Upper lobe of right lung (tissue), 1 donor: ENCODE measurements around the gene EHD1. TPM values are rescaled to one million over a fixed set of nuclear protein-coding genes. Genes with fewer than 3 reads are reported as not detected.
A peak's percentile ranks its signal among the peaks of the same experiment; 100 is the strongest.

Experiments used
- ATAC-seq: fragments of 200-7000 bp; cut with Tn5 transposase; one replicate; pipeline ENCODE4 v1.9.1; 2020; ENCODE audit warnings: mild to moderate bottlenecking, moderate library complexity
- DNase-seq: peaks from one replicate; pipeline ENCODE4 v3.0.0-alpha.2; 2020
- H3K27ac ChIP-seq: fragments of 200-600 bp; one replicate; pipeline ENCODE4 v1.8.0; 2022
- H3K27me3 ChIP-seq: fragments of 200-600 bp; one replicate; pipeline ENCODE4 v1.8.0; 2022; ENCODE audit warnings: mild to moderate bottlenecking
- H3K36me3 ChIP-seq: fragments of 200-600 bp; one replicate; pipeline ENCODE4 v1.8.0; 2022
- H3K4me1 ChIP-seq: fragments of 200-600 bp; one replicate; pipeline ENCODE4 v1.8.0; 2022
- H3K4me3 ChIP-seq: fragments of 200-600 bp; one replicate; pipeline ENCODE4 v1.8.0; 2022; ENCODE audit warnings: mild to moderate bottlenecking
- H3K9me3 ChIP-seq: fragments of 200-600 bp; one replicate; pipeline ENCODE4 v1.8.0; 2022
- intact Hi-C: fragments of 100-400 bp; cut with DNase I; formaldehyde crosslinking; loops from one replicate; pipeline ENCODE4 v1.11.0; 2022
- total RNA-seq: library from RNA; stranded (reverse); fragmentation: NEBNext Ultra II Directional; extraction: Animal tissue kit (Norgen Biotek cat#: 25700); gene quantifications from one replicate; pipeline ENCODE4 v1.2.1, GENCODE V29; 2021
- TF ChIP-seq, protein P1 (sequence below): fragments of 200-600 bp; IDR thresholded peaks from one replicate; pipeline ENCODE4 v1.8.0; 2022; ENCODE audit warnings: antibody characterized with exemption
- donor health status: DM: no; HTN: yes; CAD: no; lungs with severe emphysema.

Gene EHD1
- total RNA-seq, 1 donor from 2014 or later: 94.6 TPM

DNA sequence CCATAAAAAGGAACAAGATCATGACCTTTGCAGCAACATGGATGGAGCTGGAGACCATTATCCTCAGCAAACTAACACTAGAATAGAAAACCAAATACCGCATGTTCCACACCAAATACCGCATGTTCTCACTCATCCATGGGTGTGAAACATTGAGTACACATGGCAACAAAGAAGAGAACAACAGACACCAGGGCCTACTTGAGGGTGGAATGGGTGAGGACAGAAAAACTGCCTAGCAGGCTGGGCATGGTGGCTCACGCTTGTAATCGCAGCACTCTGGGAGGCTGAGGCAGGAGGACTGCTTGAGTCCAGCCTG, 12.3 kb downstream of the EHD1 start:
- Histone ChIP-seq H3K4me3 (no peak overlapping the region), H3K27ac (peak overlapping the region; percentile 88), H3K4me1 (peaks cover 89% of the 10 kb centered on the region), H3K9me3 (no peaks in the 10 kb centered on the region), H3K27me3 (no peaks in the 10 kb centered on the region), H3K36me3 (peaks cover 7% of the 10 kb centered on the region)
- intact Hi-C loops: no loop called here
- TF ChIP-seq, protein P1, sequence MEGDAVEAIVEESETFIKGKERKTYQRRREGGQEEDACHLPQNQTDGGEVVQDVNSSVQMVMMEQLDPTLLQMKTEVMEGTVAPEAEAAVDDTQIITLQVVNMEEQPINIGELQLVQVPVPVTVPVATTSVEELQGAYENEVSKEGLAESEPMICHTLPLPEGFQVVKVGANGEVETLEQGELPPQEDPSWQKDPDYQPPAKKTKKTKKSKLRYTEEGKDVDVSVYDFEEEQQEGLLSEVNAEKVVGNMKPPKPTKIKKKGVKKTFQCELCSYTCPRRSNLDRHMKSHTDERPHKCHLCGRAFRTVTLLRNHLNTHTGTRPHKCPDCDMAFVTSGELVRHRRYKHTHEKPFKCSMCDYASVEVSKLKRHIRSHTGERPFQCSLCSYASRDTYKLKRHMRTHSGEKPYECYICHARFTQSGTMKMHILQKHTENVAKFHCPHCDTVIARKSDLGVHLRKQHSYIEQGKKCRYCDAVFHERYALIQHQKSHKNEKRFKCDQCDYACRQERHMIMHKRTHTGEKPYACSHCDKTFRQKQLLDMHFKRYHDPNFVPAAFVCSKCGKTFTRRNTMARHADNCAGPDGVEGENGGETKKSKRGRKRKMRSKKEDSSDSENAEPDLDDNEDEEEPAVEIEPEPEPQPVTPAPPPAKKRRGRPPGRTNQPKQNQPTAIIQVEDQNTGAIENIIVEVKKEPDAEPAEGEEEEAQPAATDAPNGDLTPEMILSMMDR: no peak
- DNase-seq: no peak
- ATAC-seq: no peak

DNA sequence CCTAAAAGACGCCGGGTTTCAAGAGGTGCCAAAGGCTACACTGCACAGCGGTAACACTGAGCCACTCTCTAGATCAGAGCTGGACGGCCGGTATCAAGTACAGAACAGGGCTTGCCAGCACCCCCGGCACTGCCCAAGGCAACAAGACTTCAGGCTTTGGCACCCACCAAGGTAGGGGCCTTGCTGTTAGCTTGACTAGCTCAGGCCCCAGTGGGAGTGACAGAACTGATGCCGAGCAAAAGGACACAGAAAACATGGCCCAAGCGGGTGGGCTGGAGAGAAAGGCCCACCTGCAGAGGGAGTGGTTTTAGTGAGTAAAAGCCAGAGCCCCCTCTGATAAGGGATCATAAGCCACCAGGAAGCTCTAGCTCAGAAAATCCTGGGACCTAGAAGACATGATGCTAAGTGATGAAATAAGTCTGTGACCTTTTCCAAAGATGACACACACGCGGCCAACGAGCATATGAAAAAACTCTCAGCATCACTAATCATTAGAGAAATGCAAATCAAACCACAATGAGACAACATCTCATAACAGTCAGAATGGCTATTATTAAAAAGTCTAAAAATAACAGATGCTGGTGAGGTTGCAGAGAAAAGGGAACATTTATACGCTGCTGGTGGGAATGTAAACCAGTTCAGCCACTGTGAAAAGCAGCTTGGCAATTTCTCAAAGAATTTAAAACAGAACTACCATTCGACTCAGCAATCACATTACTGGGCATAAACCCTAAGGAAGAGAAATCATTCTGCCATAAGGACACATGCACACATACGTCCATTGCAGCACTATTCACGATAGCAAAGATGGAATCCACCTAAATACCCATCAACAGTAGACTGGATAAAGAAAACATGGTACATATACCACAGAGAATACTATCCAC, 12.9 kb downstream of the EHD1 start:
- Histone ChIP-seq H3K4me1 (peaks cover 85% of the 10 kb centered on the region), H3K36me3 (peaks cover 6% of the 10 kb centered on the region), H3K27ac (peak overlapping the region; percentile 88), H3K27me3 (no peaks in the 10 kb centered on the region), H3K4me3 (peak overlapping the region; percentile 17), H3K9me3 (no peaks in the 10 kb centered on the region)
- intact Hi-C loops: no loop called here
- DNase-seq (no peak), ATAC-seq (no peak)
- TF ChIP-seq, protein P1: no peak

DNA sequence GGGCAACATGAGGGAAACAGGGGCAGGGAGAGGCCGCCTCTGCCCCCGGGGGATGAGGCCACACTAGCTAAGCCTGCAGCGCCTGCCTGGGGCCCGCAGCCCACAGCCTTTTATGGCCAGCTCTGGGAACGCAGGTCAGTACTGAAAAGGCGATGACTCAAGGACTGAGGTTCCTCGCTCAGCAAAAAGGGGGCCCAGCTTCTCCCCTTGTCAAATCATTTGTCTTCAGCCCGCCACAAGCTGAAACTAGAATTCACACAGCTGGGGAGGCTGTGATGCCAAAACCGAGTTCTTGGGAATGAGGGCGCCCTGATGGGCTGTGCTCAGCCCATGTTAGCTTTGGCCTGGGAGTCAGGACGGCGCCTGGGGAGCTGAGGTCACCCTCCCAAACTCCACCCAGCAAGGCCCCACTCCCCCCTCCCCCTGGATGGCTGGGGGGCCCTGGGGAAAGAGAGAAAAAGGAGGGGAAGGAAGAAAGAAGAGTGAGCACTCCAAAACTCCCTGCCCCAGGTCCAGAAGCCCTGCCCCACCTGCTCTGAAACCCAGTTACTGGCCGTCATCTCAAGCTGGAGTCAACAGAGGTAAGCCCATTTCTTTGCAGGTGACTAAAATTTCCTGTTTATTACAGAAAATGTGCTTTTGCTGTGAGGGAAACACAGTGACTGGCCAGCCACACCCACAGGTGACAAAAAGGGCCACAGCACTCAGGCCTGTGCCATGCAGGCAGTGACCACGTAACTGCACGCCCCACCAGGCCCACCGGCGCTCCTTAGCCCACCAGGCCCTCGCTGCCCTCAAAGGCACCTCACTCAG, 13.7 kb downstream of the EHD1 start:
- H3K27me3 ChIP-seq: no peaks in the 10 kb centered on the region
- H3K4me3 ChIP-seq: peak overlapping the region; percentile 26
- intact Hi-C loops: no loop called here
- TF ChIP-seq, protein P1: no peak
- H3K4me1 ChIP-seq: peaks cover 85% of the 10 kb centered on the region
- DNase-seq (no peak), ATAC-seq (peak; percentile 52)
- H3K27ac ChIP-seq: peak overlapping the region; percentile 88
- H3K36me3 ChIP-seq: peaks cover 11% of the 10 kb centered on the region
- no peaks in the 10 kb centered on the region for H3K9me3 ChIP-seq

DNA sequence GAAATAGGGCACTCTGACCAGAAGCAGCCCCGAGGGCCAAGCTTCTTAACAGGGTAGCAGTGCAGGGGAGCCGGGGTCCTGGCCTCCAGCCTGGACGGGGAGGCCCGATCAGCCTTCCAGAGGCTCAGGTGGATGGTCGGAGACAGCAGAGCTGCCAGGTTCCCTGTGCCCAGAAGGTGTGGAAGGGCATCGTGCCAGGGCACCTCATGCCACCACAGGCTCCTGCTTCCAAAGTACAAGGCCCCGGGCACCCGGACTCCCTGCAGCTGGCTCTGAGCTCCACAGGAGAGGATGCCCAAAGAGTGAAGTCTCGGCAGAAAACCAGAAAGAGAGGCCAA, 14.3 kb downstream of the EHD1 start:
- Histone ChIP-seq H3K27ac (peak overlapping the region; percentile 88), H3K4me3 (peak overlapping the region; percentile 26), H3K27me3 (no peaks in the 10 kb centered on the region), H3K4me1 (peaks cover 85% of the 10 kb centered on the region), H3K36me3 (peaks cover 16% of the 10 kb centered on the region), H3K9me3 (no peaks in the 10 kb centered on the region)
- no peak for DNase-seq
- intact Hi-C loops: no loop called here
- TF ChIP-seq, protein P1: no peak
- ATAC-seq: no peak

DNA sequence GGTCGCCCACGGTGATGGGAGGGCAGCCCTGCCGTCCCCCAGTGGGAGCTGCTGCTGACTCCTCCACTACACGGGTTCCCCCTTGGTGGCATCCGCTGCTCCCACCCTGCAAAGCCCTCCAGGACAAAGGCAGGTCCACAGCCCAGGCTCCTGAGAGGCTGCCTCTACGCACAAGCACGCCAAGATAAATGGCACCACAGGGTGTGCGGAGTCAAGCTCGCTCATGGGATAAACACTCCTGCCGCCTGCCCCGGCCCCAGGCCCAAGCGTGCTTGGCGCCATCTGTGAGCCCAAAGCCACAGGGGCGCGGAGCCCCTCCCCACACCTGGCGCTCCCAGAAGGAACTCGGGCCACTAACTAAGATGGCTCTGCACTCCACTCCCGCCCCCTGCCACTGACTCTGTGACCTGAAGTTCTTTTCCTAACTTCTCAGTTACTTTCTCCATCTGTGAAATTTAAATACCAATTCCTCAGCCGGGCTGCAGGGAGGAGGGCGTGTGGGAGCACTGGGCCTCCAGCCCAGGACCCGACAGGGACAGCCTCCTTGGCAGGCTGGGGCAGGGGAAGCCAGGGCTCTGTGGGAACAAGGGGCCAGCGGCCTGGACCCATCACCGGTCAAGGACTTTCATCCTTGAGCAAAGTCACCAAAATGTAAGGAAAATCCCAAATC, 14.9 kb downstream of the EHD1 start:
- ATAC-seq: peak; percentile 9
- Histone ChIP-seq H3K27me3 (no peaks in the 10 kb centered on the region), H3K4me1 (peaks cover 85% of the 10 kb centered on the region), H3K27ac (peak overlapping the region; percentile 88), H3K9me3 (no peaks in the 10 kb centered on the region), H3K4me3 (peak overlapping the region; percentile 26), H3K36me3 (peaks cover 21% of the 10 kb centered on the region)
- TF ChIP-seq, protein P1: no peak
- no peak for DNase-seq
- intact Hi-C loops: no loop called here
